WI38 (cell line): ENCODE measurements around the gene PRSS56.

ENCODE experiments used
- H3K4me3 ChIP-seq: 2 replicates; pipeline ENCODE4 v1.5.1; 2011; ENCODE audit warnings: low read depth, mild to moderate bottlenecking, control low read depth, low read length
- TF ChIP-seq, protein P1 (sequence below): IDR thresholded peaks from 2 replicates; pipeline ENCODE4 v1.5.1; 2012; ENCODE audit warnings: low read depth, mild to moderate bottlenecking, control low read depth, low read length

PRSS56 gene

DNA sequence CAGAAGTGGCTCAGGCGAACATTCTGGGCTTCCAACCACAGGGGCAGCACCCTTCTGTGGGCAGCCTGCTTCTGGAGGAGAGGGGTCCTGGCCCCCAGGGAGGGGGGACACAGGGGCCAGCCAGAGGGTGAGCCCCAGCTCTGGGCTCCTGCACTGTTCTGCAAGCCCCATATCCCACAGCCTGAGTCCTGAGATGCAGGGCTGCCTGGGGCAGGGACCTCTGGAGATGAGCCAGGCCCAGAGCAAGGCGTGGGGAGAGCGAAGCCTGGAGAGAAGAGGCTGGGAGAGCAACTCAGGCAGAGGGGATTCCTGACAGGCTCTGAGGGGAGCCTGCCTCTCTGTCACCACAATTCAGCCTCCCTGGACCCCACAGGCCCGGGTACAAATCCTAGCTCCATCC is 13.5 kb upstream of the PRSS56 start:
- no peak overlapping the region for H3K4me3 ChIP-seq
- TF ChIP-seq, protein P1, sequence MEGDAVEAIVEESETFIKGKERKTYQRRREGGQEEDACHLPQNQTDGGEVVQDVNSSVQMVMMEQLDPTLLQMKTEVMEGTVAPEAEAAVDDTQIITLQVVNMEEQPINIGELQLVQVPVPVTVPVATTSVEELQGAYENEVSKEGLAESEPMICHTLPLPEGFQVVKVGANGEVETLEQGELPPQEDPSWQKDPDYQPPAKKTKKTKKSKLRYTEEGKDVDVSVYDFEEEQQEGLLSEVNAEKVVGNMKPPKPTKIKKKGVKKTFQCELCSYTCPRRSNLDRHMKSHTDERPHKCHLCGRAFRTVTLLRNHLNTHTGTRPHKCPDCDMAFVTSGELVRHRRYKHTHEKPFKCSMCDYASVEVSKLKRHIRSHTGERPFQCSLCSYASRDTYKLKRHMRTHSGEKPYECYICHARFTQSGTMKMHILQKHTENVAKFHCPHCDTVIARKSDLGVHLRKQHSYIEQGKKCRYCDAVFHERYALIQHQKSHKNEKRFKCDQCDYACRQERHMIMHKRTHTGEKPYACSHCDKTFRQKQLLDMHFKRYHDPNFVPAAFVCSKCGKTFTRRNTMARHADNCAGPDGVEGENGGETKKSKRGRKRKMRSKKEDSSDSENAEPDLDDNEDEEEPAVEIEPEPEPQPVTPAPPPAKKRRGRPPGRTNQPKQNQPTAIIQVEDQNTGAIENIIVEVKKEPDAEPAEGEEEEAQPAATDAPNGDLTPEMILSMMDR = no peak

DNA sequence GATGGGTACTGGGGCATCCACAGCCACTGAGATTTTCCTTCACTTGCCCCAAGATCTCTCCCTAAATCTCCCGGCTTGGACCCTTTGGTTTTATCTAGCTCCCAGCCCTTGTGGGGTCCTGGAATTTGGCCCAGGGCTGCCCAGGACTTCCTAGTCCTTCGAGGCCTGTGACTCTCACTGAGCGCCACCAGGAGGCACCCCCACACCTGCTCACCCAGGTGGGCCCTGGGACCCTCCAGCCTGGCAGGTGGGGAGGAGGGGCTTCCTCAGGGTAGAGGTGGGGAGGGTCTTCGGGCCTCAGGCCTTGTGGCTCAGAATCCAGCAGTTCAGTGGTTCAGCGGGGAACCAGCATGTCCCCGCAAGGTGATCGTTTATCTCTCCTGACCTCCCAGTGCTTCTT is 11.9 kb upstream of the PRSS56 start:
- H3K4me3 ChIP-seq = no peak overlapping the region
- TF ChIP-seq, protein P1 = no peak

DNA sequence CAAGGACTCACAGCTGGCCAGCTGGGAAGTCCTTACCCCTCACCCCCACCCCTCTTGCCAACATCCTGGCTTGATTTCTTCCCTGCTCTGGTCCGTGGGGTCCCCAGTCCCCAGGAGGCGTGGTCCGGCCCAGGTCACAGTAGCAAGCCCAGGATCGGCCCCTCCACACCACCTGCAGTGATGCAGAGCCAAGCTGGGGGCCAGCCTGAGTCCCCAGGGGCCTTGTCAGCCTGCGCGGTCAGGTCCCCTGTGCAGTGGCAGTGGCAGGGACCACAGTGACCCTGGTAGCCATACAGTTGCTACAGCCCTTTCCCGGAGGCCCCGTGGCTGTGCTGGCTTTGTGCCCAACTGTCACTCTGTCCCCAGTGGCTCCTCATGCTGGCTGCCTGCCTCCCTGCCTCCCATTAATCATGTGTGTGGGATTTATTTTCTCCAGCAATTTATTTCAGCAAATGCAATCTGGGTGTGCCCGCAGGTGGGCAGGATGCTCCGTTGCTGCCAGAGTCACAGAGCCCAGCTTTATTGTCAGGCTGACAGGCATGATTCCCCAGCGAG is 8.8 kb upstream of the PRSS56 start:
- TF ChIP-seq, protein P1 = no peak
- no peak overlapping the region for H3K4me3 ChIP-seq

DNA sequence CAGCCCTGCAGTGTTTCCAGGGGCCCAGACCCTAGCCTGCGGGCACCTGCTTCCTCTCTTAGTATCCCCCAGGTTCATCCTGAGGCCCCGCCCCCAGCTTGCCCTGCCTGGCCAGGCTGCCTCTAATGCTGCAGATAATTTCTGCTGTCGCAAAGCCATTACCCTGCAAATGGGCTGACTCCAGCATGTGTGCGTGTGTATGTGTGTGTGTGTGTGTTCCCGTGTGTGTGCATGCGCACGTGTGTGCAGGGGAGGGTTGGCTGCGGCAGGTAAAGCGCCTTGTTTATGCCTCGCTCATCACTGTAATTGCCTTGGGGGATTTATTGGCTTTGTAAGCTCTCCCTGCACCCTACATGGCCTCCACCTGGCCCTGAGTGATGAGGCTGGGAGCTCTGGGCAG is 7.6 kb upstream of the PRSS56 start:
- no peak overlapping the region for H3K4me3 ChIP-seq
- TF ChIP-seq, protein P1 = no peak

DNA sequence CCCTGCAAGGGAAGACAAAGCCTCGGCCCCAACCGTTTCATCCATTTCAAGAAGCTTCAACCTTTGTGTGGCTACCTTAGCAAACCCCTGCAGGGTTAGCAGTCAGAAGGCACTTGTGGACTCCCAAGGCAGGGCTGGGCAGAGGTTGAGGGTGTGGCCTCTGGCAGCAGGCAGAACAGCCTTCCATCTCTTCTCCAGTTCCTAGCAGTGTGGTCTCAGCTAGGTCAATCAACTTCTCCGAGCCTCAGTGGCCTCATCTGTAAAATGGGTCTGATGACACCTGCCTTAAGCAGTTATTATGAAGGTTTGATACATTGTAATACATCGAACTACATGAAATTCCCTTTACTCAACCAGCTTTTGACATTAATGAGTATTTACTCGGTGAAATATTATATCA is 6.8 kb upstream of the PRSS56 start:
- TF ChIP-seq, protein P1 = no peak

DNA sequence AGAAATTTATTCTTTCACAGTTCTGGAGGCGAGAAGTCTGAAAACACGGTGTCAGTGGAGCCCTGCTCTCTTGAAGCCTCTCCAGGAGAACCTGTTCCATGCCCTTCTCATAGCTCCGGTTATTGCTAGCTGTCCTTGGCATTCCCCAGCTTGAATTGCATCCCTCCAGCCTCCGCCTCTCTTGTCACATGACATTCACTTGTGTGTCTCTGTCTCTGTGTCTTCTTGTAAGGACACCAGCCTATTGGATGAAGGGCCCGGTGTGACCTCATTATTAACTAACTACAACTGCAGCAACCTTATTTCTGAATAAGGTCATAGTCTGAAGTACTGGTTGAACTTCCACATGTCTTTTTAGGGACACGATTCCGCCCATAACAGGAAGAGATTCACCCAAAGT is 4.5 kb upstream of the PRSS56 start:
- H3K4me3 ChIP-seq = no peak overlapping the region
- TF ChIP-seq, protein P1 = no peak

More for the DNA sequence above, 6.8 kb upstream of the PRSS56 start:
- H3K4me3 ChIP-seq = no peak overlapping the region

DNA sequence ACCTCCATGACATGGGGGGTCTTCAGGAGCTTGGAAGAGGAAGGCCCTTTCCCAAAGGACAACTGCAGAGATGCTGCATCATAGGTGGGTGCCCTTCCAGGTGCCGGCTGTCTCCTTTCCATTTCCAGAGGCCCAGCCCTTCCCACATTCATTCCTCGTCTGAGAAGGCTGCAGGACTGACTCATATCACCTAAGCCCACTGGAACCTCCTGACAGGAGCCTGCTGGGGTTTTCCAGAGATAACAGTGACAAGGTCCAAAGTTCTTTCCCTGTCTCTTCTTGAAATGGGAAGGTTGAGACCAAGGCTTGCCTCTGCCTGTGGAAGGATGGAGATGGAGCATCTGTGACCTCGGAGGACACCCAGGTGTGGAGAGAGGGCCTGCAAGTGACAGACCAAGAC is 3.6 kb upstream of the PRSS56 start:
- no peak overlapping the region for H3K4me3 ChIP-seq
- TF ChIP-seq, protein P1 = no peak
